NCI-H2196 (cell line): ENCODE measurements around the gene CCN2.
"Not testable (repeated sequence)": the region's sequence is repeated elsewhere in the genome, so short reads cannot be mapped to it uniquely, and the experiment has no call there.

Experiments used
- DNase-seq: peaks from one replicate; lab custom pipeline; 2025; ENCODE audit not compliant: unreplicated experiment; lab: John Stamatoyannopoulos, UW

CCN2 gene

DNA sequence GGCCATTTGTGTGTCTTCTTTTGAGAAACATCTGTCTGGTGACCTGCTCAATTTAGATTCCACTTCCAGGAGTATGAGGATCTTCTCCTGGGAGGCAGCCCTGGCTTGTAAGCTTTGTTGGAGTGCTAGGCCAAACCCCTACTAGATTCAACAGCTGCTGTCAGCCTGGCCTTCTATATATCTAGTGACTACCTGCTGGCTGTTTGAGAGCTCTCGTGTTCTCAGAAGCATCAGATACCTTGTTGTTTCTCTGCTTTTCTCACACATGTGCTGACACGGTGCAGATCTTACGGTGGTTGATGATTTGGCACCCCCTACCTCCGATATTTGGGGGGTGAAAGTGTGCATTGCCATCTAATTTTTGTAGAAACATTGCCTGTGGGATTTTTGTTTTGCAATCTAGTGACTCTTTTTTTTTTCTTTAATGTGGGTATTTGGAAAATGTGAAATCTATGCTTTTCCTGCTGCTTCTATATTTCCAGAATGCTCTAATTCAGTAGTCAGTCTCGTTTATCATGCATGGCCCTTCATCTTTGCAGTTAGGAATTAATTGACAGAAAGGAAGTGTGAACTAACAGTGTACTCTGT is 4.7 kb downstream of the CCN2 start:
- DNase-seq = no peak

DNA sequence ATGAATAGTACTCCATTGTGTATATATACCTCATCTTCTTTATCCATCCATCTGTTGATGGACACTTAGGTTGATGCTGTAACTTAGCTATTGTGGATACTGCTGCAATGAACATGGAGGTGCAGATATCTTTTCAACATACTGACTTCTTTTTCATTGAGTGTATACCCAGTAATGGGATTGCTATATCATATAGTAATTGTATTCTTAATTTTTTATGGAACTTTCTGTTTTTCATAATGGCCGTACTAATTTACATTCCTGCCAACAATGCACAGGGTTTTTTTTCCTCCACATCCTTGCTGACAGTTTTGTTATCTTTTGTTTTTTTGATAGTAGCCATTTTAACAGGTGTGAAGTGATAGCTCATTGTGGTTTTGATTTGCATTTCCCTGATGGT is 5.2 kb downstream of the CCN2 start:
- no peak for DNase-seq

DNA sequence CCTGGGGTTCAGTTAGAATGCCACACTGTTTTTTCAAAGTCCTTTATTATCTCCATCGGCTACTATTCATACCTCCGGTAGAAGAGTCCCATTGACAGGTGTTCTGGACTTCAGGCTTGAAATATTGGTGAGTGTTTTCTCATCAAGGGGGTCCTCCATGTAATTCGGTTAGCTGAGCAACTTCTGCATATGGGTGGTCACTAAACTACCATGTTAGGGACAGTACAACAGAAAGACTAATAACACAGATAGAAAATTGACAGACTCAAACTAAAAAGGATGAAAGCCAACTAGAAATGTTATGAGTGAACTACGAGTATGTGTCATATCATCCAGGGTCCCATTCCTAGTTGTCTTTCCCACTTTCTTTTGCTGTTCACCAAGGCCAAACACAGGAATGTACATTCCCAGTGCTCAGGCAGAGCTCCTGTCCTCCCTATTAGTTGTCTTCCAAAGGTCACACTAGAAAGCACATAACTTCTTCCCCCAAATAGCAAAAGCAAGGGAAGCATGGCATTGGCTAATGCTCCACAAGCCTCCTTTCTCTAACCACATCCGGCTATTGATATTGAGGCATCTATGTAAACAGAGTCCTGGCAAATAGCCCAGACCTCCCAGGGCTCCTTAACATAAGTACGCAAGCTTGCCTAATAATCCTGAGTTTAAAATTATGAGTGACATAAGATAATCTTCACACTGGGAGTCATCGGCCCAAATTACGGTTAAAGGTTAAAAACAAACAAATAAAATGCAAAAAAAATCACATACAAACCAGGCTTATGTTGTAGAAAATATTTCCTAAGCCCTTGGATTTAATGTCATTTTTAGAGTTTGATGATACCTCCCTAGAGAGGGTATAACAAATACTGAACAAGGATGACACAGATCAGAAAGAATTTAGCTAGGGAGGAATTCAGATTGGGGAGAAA is 13.2 kb downstream of the CCN2 start:
- no peak for DNase-seq

DNA sequence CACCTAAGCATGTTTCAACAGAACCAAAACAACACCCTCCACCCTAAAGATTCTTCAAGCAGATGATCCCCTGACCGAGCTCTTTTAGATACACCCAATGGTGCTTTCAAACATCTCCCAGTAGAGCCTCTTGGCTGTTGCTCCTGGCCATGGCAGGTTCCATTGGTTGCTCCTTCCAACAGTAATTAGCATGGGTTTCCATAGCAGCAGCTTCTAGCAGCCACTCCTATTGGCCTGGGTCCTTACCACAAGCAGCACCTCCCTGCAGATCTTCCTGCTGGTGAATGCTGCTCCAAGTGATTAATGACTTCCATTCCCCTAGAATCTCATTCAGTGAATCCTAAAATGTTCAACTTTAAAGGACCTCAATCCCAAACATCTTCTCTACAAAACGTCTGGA is 13.9 kb downstream of the CCN2 start:
- DNase-seq = no peak

DNA sequence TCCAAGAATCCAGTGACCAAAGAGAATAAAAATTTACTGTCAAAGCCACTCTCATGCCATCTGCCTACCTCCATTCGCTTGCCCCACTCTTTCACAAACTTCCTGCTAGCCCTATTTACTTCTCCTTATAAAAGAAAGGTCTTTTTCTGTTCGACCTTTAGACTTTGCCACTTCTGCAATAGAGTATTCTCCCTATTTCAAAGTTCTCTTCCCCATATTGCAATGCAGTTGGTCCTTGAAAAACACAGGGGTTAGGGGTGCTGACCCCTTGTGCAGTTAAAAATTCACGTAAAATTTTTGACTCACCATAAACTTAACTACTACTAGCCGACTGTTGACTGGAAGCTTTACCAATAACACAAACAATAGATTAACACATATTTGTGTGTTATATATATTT is 15.0 kb downstream of the CCN2 start:
- no peak for DNase-seq

DNA sequence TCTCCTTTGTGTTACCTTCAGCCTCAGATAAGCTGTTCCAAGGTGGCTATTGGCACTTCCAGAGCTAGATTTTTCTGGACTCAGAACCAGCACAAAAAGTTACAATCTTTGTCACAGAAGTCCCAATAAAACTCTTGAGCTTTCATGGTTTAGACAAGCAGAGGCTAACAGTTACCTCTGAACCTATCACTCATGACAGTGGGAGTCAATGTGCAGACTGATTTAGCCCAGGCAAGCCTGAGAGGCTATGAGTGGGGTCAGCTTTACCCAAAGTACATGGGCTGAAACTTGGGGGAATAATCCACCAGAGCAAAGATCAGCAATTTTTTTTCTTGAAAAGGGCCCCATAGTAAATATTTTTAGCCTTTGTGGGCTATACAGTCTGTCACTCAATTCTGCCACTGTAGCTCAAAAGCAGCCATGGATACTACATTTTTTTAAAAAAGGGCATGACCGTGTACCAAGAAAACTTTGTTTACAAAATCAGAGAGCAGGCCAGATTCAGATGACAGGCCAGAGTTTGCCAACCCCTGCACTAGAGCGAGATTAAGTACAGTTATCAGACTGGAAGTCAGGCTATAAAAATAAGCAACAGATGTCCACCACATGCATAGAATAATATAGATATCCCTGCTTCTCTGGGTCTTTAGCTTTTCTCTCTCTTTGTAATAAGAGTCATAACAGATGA is 20.0 kb downstream of the CCN2 start:
- no peak for DNase-seq

DNA sequence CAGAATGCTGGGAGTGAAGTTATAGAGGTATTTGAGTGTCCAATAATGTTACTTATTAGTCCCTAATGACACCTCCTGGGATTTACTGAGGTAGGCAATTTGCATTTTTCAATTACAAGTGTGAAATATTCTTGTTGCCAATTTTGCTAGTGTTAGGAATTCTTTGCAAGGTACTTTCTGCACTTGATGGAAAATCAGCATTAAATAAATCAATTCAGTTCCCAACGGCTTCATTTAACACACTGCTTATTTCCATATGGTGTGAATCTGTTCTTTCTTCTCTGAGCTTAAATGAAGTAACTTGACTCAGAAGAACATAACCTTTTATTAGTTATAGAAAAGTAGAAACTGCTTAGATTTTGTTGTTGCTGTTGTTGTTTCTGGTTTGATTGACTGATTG is 21.2 kb downstream of the CCN2 start:
- no peak for DNase-seq

DNA sequence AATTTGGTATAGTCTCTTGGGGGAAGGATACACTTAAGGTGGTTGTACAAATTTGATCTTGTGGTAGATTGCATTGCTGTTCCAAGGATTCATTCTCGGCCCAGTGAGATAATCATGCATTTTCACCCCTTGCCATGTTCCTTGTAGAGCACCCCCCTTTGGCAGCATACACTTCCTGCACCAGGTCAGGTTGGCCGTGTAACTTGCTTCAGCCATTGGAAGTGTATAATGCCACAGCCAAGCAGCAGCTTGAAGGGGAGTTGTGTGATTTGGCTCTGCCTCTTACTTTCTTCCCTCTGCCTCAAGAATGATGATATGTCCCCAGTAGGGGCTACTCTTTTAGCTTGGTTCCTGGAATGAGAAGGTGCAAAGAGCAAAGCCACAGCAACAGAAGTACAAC is 21.9 kb downstream of the CCN2 start:
- no peak for DNase-seq

DNA sequence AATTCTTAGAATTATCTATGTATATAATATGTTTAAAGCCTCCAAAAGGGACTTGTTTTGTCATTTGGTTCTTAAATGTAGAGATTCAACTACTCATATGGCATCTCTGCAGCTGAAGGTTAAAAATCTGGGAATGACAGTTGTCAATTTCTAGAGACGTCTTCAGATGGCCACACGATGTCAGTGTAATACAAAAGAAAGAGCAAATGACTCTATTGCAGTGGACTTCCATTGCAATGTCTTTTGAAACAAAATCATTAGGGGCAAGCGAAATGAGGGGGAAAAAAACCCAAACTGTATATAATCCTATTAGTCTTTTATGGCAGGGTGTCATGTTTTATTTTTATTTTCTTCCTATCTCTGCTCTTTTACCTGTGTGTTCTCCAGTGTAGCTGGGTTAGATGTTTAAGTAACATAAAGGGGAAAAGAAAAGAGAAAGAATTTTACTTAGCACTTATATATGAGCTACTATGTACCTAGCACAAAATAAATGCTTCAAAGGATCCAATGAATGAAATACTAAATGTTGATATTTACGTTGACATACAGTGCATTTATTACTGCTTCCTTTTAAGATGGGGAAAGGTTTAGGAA is 26.2 kb downstream of the CCN2 start:
- DNase-seq = no peak

DNA sequence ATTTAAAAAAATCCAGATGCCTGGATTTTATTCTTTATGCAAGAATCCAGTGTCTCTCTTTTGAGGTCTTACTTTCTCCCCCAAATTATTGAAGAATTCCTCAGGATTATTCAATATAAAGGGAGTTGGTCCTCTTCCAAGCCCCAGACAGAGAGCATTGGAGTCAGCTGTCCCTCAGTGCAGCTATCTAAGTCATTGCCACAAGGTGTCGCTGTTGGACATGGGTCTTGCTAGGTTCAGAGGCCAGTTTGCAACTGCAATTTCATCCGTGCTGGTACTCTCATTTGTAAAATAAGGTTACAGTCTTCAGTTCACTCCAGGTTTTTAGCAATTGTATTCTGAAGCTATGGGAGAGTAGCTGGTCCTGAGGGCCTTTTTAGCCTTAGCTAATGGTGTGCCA is 27.8 kb downstream of the CCN2 start:
- DNase-seq = peak; percentile 66

DNA sequence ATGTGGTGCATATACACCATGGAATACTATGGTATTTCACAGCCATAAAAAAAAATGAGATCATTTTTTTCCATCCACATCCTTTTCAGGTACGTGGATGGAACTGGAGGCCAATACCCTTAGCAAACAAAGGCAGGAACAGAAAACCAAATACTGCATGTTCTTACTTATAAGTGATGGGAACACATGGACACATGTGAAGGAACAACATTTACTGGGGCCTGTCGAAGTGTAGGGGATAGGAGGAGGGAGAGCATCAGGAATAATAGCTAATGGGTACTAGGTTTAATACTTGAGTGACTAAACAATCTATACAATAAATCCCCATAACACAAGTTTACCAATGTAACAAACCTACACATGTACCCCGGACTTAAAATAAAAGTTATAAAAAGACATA is 30.5 kb downstream of the CCN2 start:
- DNase-seq = no peak

DNA sequence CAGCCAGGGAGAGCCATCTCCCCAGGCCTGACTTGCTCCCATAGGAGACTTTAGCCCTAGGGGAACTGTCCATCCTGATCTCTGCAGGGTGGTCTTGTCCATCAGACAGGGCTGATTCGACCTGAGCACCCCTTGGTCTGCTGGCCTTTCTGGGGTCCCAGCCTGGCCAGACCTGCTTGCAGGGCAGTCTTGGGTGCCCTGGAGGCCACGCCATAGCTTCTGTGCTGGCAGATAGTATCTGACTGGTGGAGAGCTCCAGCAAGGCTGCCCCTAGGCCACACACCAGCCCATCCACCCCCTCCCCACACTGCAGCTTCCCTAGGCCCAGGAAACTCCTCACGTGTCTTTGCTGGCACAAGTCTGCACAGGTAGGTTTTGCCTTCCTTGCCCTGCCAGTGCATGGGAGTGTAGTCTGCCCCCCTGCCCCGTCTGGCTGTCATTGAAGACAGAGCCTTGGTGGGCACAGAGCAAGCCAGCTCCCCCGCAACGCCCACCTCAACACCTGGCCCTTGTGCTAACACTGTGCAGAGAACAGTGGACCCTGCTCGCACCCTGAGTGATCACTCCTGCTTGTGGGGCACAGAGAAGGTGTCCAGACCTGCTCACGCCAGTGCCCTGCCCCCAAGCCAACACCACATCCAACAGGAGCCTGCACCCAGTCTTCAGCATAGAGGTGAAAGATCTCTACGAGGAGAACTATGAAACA is 32.4 kb downstream of the CCN2 start:
- DNase-seq = no peak

DNA sequence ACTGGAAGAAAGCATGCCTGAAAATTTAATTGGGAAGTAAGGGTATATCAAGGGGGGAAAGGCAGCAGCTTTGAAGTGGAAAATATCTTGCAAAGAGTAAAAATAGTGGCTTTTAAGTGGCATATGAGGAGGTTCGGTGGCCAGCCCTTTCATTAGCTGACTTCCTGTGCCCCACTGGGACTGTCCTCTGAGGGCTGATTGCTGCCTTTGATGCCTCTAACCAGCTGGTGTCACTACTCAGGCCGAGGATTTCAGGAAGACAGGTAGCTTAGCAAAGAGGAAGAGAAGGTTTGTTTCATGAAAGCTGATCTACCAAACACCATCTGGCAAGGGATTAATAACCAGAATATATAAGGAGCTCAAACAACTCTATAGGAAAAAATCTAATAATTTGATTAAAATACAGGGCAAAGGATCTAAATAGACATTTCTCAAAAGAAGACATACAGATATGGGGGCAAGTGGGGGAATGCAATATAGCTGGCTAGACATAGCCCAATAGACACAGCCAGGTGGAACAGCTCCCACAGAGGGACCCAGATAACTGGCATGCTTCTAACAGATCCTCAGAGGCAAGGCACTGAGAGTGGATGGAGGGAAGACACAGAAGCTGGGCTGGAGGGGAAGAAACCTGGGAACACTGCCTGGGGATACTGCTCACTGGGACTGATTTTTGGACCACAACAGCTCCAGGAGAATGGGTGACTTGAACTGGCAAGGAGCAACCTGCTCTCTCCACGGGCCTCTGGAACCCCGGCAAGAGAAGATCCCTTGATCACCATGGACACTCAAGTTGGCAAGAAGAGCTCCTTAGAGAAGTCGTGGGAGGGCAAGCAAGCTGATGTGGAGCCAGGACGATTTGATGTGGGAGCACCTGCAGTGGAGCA is 33.2 kb downstream of the CCN2 start:
- DNase-seq = no peak

DNA sequence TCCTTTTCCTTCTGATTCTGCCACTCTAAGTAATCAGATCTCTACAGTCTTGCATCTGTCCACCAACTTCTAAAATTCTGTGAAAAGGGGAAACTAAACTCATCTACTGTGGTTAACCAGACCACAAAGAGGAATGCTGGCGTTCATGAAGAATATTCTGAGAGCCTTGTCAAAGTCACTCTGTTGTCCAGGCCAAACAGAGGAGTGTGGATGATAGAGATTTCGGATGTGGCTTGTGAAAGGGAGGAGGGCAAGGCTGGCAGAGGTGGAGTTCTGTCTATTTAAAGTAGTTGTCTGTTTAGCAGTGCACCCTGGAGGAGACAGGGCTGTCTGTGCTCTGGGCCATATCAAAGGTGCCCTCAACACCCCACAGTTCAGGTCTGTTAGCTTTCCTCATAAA is 33.9 kb downstream of the CCN2 start:
- DNase-seq = no peak

DNA sequence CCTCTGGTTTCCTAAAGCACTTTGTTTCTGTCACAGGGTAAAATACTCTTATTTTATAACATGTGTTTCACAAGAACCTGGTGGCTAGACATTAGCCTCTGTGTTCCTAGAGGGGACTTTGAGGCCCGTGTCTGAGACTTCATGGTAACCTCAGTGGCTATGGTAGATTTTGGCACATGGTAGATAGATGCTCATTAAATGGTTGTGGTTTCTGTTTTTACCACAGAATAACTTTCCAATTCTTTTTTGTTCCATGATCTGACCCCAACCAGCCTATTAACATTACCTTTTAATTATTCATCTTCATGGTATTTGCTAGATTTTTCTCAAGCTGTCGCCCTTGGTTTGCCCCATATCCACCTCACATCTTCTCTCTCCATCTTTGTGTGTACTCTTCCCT is 34.3 kb downstream of the CCN2 start:
- no peak for DNase-seq

DNA sequence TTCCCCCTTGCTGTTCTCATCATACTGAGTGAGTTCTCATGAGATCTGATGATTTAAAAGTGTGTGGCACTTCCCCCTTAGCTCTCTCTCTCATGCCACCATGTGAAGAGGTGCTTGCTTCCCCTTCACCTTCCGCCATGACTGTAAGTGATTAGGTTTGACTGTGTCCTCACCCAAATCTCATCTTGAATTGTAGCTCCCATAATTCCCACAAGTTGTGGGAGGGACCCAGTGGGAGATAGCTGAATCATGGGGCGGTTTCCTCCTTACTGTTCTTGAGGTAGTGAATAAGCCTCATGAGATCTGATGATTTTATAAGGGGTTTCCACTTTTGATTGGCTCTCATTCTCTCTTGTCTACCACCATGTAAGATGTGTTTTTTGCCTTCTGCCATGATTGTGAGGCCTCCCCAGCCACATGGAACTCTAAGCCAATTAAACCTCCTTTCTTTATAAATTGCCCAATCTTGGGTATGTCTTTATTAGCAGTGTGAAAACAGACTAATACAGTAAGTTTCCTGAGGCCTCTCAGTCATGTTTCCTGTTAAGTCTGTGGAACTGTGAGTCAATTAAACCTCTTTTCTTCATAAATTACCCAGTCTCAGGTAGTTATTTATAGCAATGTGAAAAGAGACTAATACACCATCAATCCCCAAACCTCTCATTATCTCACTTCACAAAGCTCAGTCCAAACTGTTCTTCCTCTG is 34.9 kb downstream of the CCN2 start:
- DNase-seq = not testable (repeated sequence)

DNA sequence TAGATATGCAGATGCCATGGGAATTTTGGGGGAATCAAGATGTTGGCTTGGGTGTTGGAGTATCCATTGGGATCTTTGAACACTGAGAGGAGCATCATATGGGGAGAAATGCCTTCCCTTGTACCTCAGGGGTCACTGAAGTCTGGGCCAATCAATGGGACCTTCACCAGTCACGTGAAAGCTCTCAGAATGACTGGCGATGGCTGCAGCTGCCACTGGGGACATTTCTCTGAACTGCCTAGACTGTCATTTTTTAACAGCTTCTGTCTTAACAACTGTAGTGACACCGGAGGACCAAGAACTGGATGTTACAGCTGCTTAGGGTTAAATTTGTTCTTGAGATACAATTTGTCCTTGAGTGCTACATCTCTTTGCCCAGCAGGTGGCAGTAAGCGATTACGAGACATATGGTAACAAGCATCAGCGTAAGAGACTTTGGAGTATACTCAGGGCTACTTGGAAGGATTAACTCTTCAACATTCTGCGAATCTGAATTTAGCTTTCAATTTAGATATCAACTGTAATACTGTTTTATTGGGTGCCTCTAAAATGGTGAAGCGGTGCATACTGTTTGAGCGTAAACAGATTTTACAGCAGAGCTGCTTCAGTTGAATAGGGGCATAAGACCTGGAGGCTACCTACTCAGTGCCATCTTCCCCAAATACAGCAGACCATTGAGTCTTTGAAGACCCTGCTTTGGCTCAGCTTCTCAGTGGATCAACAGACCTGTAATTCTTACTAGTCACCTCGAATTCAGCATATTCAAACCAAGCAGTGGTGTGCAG is 36.0 kb downstream of the CCN2 start:
- peak; percentile 46 for DNase-seq

DNA sequence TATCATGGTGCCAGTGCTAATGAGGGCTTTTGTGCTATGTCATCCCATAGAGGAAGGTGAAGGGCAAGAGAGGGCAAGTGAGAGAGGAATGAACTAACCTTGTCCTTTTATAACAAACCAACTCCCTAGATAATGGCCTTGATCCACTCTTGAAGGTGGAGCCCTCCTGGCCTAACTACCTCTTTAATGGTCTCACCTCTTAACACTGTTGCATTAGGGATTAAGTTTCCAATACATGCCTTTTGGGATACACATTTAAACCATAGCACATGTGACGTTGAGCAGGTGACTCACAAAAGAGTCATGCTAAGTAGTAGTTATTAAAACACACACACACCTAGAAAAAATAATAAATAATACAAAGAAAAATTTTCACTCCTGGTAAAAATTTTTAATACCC is 36.9 kb downstream of the CCN2 start:
- DNase-seq = no peak

DNA sequence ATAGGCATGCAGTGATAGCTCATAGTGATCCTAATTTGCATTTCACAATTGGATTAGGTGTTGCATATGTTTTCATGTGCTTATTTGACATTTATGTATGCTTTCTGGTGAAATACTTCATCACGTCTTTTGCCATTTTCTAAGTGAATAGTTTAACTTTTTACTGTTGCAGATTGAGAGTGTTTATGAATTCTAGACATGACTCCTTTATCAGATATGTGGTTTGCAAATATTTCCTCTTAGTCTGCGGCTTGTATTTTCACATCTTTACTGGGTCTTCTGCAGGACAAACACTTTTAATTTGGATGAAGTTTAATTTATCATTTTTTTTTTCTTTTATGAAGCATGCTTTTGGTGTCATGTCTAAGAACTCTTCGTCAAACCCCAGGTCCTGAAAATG is 39.2 kb downstream of the CCN2 start:
- DNase-seq = no peak
